Measurements from ENCODE around the gene SFXN4.

GRCh38 chr10:119176166-119176565, 10.7 kb upstream of the SFXN4 start:
- no peak for TF ChIP-seq EZH2 (IDR thresholded peaks at IDR 0.05; ENCODE audit: low read depth)
- TF ChIP-seq CTCF (conservative IDR thresholded peaks at IDR 0.05) = no peak

Data from PC-9 (cell line).